IMR-90 (cell line): ENCODE measurements around the gene MAST3.

Experiments
- CEBPB ChIP-seq: IDR thresholded peaks from 2 replicates; pipeline ENCODE4 v1.6.1; 2012; ENCODE audit warnings: low read depth, low read length, improper control_type of control experiment
- MXI1 ChIP-seq: IDR thresholded peaks from 2 replicates; pipeline ENCODE4 v1.6.1; 2012; ENCODE audit warnings: low read depth, mild to moderate bottlenecking, low read length, moderate library complexity, borderline replicate concordance
- POLR2A ChIP-seq: IDR thresholded peaks from 2 replicates; pipeline ENCODE4 v1.6.1; 2012; ENCODE audit warnings: mild to moderate bottlenecking, low read depth, low read length
- RCOR1 ChIP-seq: IDR thresholded peaks from 2 replicates; pipeline ENCODE4 v1.6.1; 2012; ENCODE audit warnings: mild to moderate bottlenecking, low read length, improper control_type of control experiment; ENCODE audit not compliant: insufficient replicate concordance
- RFX5 ChIP-seq: IDR thresholded peaks from 2 replicates; pipeline ENCODE4 v1.8.0; 2012; ENCODE audit warnings: low read depth, mild to moderate bottlenecking, low read length, moderate library complexity
- SMC3 ChIP-seq: fragments of 150-350 bp; IDR thresholded peaks from 2 replicates; pipeline ENCODE4 v1.6.1; 2016; ENCODE audit warnings: low read depth, mild to moderate bottlenecking, antibody characterized with exemption, low read length, moderate library complexity
- TF ChIP-seq, protein P1 (sequence below): conservative IDR thresholded peaks from 2 replicates; pipeline ENCODE4 v1.5.1; 2012; ENCODE audit warnings: mild to moderate bottlenecking, low read depth, low read length, improper control_type of control experiment
- TF ChIP-seq, protein P2 (sequence below): fragments of 150-350 bp; IDR thresholded peaks from 2 replicates; pipeline ENCODE4 v1.6.1; 2016; ENCODE audit warnings: low read depth, mild to moderate bottlenecking, low read length, moderate library complexity, borderline replicate concordance

DNA sequence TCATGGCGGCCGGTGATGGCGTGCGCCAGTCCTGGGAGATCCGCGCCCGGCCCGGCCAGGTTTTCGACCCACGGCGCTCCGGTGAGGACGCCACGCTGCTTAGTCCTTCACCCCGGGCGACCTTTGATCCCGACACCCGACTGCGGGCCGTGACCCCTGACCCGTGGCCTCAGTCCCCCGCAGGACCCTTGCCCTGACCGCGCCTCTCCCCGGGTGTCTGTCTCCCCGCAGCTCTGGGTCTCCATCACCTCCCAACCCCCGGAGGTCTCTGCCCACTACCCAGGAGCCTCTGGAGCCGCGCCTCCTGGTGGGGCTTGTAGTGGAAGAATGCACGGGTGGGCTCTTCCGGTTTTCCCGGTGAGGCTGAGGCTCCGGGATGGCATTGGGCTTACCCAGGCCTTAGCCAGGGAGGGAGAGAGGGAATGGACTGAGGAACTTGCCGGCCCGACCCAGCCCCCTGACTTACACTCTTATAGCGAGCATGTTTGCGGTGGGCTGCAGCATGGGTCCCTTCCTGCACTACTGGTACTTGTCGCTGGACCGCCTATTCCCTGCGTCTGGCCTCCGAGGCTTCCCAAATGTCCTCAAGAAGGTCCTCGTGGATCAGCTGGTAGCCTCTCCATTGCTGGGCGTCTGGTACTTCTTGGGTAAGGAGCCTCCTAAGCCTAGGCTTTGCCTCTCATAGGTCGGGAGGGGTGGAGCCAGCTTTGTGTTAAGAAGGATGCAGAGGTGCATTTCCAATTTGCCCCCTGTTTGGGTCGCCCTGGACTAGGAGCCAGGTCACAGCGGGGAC, 96.0 kb downstream of the MAST3 start:
- no peak for TF ChIP-seq CEBPB
- TF ChIP-seq, protein P1, sequence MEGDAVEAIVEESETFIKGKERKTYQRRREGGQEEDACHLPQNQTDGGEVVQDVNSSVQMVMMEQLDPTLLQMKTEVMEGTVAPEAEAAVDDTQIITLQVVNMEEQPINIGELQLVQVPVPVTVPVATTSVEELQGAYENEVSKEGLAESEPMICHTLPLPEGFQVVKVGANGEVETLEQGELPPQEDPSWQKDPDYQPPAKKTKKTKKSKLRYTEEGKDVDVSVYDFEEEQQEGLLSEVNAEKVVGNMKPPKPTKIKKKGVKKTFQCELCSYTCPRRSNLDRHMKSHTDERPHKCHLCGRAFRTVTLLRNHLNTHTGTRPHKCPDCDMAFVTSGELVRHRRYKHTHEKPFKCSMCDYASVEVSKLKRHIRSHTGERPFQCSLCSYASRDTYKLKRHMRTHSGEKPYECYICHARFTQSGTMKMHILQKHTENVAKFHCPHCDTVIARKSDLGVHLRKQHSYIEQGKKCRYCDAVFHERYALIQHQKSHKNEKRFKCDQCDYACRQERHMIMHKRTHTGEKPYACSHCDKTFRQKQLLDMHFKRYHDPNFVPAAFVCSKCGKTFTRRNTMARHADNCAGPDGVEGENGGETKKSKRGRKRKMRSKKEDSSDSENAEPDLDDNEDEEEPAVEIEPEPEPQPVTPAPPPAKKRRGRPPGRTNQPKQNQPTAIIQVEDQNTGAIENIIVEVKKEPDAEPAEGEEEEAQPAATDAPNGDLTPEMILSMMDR, result no peak
- no peak for TF ChIP-seq POLR2A
- no peak for TF ChIP-seq SMC3
- TF ChIP-seq MXI1, result 0 out of 2 replicates have a peak, but pooled peaks have one; percentile 1
- no peak for TF ChIP-seq RCOR1
- TF ChIP-seq, protein P2, sequence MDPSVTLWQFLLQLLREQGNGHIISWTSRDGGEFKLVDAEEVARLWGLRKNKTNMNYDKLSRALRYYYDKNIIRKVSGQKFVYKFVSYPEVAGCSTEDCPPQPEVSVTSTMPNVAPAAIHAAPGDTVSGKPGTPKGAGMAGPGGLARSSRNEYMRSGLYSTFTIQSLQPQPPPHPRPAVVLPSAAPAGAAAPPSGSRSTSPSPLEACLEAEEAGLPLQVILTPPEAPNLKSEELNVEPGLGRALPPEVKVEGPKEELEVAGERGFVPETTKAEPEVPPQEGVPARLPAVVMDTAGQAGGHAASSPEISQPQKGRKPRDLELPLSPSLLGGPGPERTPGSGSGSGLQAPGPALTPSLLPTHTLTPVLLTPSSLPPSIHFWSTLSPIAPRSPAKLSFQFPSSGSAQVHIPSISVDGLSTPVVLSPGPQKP, result no peak
- no peak for TF ChIP-seq RFX5
